ENCODE measurements around the gene IMPG2.

DNA sequence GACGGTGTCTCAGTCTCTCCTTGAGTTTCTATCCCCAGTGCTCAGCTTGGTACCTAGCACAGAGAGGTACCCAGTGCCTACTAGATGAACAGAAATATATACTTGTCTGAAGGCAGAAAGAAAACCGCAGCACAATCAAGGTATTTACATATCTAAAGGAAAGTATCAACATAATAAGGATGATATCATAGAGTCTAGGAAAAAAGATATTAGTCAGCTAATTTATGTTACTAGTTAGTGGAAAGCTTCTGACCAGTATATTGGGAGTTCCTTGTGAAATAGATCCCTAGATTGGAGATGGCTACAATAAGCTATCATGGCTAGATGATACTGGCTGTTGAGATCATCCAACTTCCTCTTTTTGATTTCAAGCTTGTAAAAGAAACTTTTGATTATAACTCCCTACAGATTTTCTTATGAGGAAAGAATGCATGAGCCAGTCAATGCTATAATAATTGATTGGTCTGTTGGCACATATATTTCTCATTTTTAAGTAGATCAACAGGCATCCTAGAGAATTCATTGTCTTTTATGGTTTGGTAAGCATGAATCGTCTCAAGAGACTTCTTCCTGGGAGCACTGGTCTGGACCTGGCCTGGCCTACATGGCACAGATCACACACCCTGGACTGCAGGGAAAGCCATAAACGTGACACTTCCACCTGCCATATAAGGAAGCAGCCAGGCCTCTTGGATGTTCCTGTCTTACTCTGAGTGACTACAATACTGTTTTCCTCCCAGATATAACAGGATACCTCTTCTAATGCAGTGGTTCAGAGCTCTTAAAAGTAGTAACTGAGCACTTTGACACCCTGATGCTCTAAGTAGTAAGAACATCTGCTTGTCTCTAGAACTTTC lies 60.7 kb downstream of the IMPG2 start:
- TF ChIP-seq, protein P1, sequence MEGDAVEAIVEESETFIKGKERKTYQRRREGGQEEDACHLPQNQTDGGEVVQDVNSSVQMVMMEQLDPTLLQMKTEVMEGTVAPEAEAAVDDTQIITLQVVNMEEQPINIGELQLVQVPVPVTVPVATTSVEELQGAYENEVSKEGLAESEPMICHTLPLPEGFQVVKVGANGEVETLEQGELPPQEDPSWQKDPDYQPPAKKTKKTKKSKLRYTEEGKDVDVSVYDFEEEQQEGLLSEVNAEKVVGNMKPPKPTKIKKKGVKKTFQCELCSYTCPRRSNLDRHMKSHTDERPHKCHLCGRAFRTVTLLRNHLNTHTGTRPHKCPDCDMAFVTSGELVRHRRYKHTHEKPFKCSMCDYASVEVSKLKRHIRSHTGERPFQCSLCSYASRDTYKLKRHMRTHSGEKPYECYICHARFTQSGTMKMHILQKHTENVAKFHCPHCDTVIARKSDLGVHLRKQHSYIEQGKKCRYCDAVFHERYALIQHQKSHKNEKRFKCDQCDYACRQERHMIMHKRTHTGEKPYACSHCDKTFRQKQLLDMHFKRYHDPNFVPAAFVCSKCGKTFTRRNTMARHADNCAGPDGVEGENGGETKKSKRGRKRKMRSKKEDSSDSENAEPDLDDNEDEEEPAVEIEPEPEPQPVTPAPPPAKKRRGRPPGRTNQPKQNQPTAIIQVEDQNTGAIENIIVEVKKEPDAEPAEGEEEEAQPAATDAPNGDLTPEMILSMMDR (IDR thresholded peaks at IDR 0.05) = no peak
- TF ChIP-seq POLR2A (IDR thresholded peaks at IDR 0.05) = no peak

All from right lobe of liver (tissue), 4 donors.